ENCODE results near the gene ACLY.
A peak's percentile ranks its signal among the peaks of the same experiment; 100 is the strongest.

ACLY gene

GRCh38 chr17:41918314-41919164 is at the start of gene ACLY:
TSS of gene ACLY (minus strand) at chr17:41918951. CDS start at chr17:41913873, 5,078 bp downstream.
- H3K36me3 Mint-ChIP-seq (ENCODE audit: low read depth): peaks cover 15% of the 10 kb centered on the region
- H3K9me3 Mint-ChIP-seq: no peaks in the 10 kb centered on the region
- H3K4me3 Mint-ChIP-seq: peak within 1 kb of the TSS; percentile 92
- peaks cover 45% of the 10 kb centered on the region for H3K4me1 Mint-ChIP-seq (ENCODE audit: low read depth)
- no peaks in the 10 kb centered on the region for H3K27me3 Mint-ChIP-seq
- H3K27ac Mint-ChIP-seq: peak within 1 kb of the TSS; percentile 85

DNA sequence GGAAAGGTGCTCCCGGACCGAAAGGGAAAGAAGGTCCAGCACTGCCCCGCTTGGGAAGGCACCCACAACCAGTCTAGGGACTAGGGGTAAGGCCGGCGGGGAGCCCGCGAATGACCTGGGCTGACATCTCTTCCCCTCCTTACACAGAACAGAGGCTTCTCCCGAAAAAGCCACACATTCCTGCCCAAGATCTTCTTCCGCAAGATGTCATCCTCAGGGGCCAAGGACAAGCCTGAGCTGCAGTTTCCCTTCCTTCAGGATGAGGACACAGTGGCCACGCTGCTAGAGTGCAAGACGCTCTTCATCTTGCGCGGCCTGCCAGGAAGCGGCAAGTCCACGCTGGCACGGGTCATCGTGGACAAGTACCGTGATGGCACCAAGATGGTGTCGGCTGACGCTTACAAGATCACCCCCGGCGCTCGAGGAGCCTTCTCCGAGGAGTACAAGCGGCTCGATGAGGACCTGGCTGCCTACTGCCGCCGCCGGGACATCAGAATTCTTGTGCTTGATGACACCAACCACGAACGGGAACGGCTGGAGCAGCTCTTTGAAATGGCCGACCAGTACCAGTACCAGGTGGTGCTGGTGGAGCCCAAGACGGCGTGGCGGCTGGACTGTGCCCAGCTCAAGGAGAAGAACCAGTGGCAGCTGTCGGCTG is 49.3 kb upstream of the ACLY start:
- Mint-ChIP-seq H3K27ac (peak overlapping the region; percentile 85), H3K36me3 (ENCODE audit: low read depth) (peaks cover 21% of the 10 kb centered on the region), H3K4me1 (ENCODE audit: low read depth) (peaks cover 45% of the 10 kb centered on the region), H3K27me3 (no peaks in the 10 kb centered on the region), H3K9me3 (no peaks in the 10 kb centered on the region), H3K4me3 (peak overlapping the region; percentile 86)

- Mint-ChIP-seq H3K4me3 (peak overlapping the region; percentile 86), H3K27me3 (no peaks in the 10 kb centered on the region), H3K4me1 (ENCODE audit: low read depth) (peaks cover 45% of the 10 kb centered on the region), H3K9me3 (no peaks in the 10 kb centered on the region), H3K36me3 (ENCODE audit: low read depth) (peaks cover 17% of the 10 kb centered on the region), H3K27ac (peak overlapping the region; percentile 85)
These were observed 48.6 kb upstream of the ACLY start for GRCh38 chr17:41967141-41967920.

GRCh38 chr17:41966463-41967140 is 47.9 kb upstream of the ACLY start, which contains the start of gene CNP:
TSS of gene CNP (plus strand) at chr17:41966795. CDS start at chr17:41966885, 90 bp downstream.
- H3K27me3 Mint-ChIP-seq: no peaks in the 10 kb centered on the region
- H3K27ac Mint-ChIP-seq: peak within 1 kb of the TSS; percentile 85
- no peaks in the 10 kb centered on the region for H3K9me3 Mint-ChIP-seq
- H3K4me1 Mint-ChIP-seq (ENCODE audit: low read depth): peaks cover 45% of the 10 kb centered on the region
- H3K4me3 Mint-ChIP-seq: peak within 1 kb of the TSS; percentile 86
- H3K36me3 Mint-ChIP-seq (ENCODE audit: low read depth): peaks cover 15% of the 10 kb centered on the region

- H3K27me3 Mint-ChIP-seq: no peaks in the 10 kb centered on the region
- H3K4me3 Mint-ChIP-seq: peak overlapping the region; percentile 86
- H3K9me3 Mint-ChIP-seq: no peaks in the 10 kb centered on the region
- peaks cover 11% of the 10 kb centered on the region for H3K36me3 Mint-ChIP-seq (ENCODE audit: low read depth)
- H3K27ac Mint-ChIP-seq: peak overlapping the region; percentile 69
- H3K4me1 Mint-ChIP-seq (ENCODE audit: low read depth): peaks cover 41% of the 10 kb centered on the region
These were observed 47.1 kb upstream of the ACLY start for GRCh38 chr17:41965694-41966462.

GRCh38 chr17:41962768-41963434 is 44.1 kb upstream of the ACLY start:
- no peak overlapping the region for H3K4me3 Mint-ChIP-seq
- H3K27me3 Mint-ChIP-seq: no peaks in the 10 kb centered on the region
- no peaks in the 10 kb centered on the region for H3K9me3 Mint-ChIP-seq
- H3K4me1 Mint-ChIP-seq (ENCODE audit: low read depth): peaks cover 19% of the 10 kb centered on the region
- no peaks in the 10 kb centered on the region for H3K36me3 Mint-ChIP-seq (ENCODE audit: low read depth)
- no peak overlapping the region for H3K27ac Mint-ChIP-seq

- Mint-ChIP-seq H3K36me3 (ENCODE audit: low read depth) (no peaks in the 10 kb centered on the region), H3K4me3 (no peak overlapping the region), H3K27ac (no peak overlapping the region)
These were observed 43.4 kb upstream of the ACLY start for GRCh38 chr17:41962111-41962510.

DNA sequence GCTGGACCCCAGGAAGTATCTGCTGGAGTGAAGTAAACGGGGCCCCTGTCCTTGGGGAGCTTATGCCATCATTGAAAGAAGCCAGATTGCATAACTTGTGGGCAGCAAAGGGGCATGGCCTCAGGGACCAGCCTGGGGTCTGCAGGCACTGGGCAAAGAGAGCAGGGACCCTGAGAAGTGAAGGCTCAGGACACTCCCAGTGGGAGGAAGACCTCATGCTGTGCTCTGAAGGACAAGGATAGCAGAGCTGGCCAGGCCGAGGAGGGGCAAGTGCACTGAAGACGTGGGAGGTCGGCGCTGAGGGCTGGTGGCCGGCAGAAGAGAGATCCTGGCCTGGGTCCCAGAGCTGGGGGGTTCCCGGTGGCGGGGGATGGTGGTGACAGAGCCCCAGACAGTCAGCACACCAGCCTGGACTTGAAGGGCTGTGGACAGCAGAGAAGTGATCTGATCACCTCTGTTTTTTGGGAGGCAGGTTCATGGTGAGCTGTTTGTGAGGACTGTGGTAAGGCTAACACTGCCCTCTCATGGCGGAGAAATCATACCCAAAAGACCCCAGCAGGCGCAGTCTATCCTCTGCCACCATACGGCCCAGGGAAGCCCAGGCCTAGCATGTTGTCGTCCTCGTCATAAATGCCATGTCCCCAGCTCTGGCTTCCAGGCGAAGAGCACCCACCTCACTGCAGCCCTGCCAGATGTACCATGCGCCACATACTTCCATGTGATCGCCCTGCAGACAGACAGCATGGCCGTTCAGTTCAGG is 40.8 kb upstream of the ACLY start:
- H3K4me3 Mint-ChIP-seq: no peak overlapping the region
- H3K27me3 Mint-ChIP-seq: no peaks in the 10 kb centered on the region
- no peaks in the 10 kb centered on the region for H3K36me3 Mint-ChIP-seq (ENCODE audit: low read depth)
- no peaks in the 10 kb centered on the region for H3K4me1 Mint-ChIP-seq (ENCODE audit: low read depth)
- no peak overlapping the region for H3K27ac Mint-ChIP-seq
- no peaks in the 10 kb centered on the region for H3K9me3 Mint-ChIP-seq

More at GRCh38 chr17:41962111-41962510, 43.4 kb upstream of the ACLY start:
- H3K4me1 Mint-ChIP-seq (ENCODE audit: low read depth): peaks cover 15% of the 10 kb centered on the region
- H3K27me3 Mint-ChIP-seq: no peaks in the 10 kb centered on the region
- no peaks in the 10 kb centered on the region for H3K9me3 Mint-ChIP-seq

- Mint-ChIP-seq H3K9me3 (no peaks in the 10 kb centered on the region), H3K4me1 (ENCODE audit: low read depth) (no peaks in the 10 kb centered on the region), H3K4me3 (no peak overlapping the region), H3K36me3 (ENCODE audit: low read depth) (no peaks in the 10 kb centered on the region), H3K27ac (no peak overlapping the region), H3K27me3 (no peaks in the 10 kb centered on the region)
These were observed 40.2 kb upstream of the ACLY start for GRCh38 chr17:41959030-41959335.

- Mint-ChIP-seq H3K4me1 (ENCODE audit: low read depth) (no peaks in the 10 kb centered on the region), H3K4me3 (no peak overlapping the region), H3K36me3 (ENCODE audit: low read depth) (no peaks in the 10 kb centered on the region), H3K27ac (no peak overlapping the region), H3K27me3 (no peaks in the 10 kb centered on the region), H3K9me3 (no peaks in the 10 kb centered on the region)
These were observed 39.2 kb upstream of the ACLY start for GRCh38 chr17:41957869-41958439.

GRCh38 chr17:41957031-41957868 is 38.5 kb upstream of the ACLY start:
- no peaks in the 10 kb centered on the region for H3K27me3 Mint-ChIP-seq
- no peaks in the 10 kb centered on the region for H3K36me3 Mint-ChIP-seq (ENCODE audit: low read depth)
- no peaks in the 10 kb centered on the region for H3K4me1 Mint-ChIP-seq (ENCODE audit: low read depth)
- H3K9me3 Mint-ChIP-seq: no peaks in the 10 kb centered on the region
- H3K27ac Mint-ChIP-seq: no peak overlapping the region
- H3K4me3 Mint-ChIP-seq: no peak overlapping the region

GRCh38 chr17:41956522-41956921 is 37.8 kb upstream of the ACLY start:
- Mint-ChIP-seq H3K4me3 (no peak overlapping the region), H3K27me3 (no peaks in the 10 kb centered on the region), H3K27ac (no peak overlapping the region), H3K4me1 (ENCODE audit: low read depth) (no peaks in the 10 kb centered on the region), H3K36me3 (ENCODE audit: low read depth) (no peaks in the 10 kb centered on the region), H3K9me3 (no peaks in the 10 kb centered on the region)

Data from stimulated activated naive CD8-positive, alpha-beta T cell treated with anti-CD3 and anti-CD28 coated beads, Interleukin-15, Interleukin-2, amounts not matched to agents 100 ng/mL and 50 ng/mL, for 24 hours (primary cell).